WTC11 (cell line): Measurements from ENCODE around the gene CTNND2.

Source experiments
- ATF1 ChIP-seq: sonication (generic); formaldehyde crosslinking; IDR thresholded peaks from 2 replicates; pipeline ENCODE4 v1.8.1; 2023; ENCODE audit warnings: mild to moderate bottlenecking, moderate library complexity, missing genetic modification reagents
- CREM ChIP-seq: sonication (generic); formaldehyde crosslinking; IDR thresholded peaks from 2 replicates; pipeline ENCODE4 v1.8.1; 2022; ENCODE audit warnings: mild to moderate bottlenecking, missing genetic modification reagents, moderate library complexity
- FOXJ3 ChIP-seq: sonication (generic); formaldehyde crosslinking; IDR thresholded peaks from 2 replicates; pipeline ENCODE4 v1.9.0; 2021; ENCODE audit warnings: missing genetic modification reagents, mild to moderate bottlenecking, borderline replicate concordance
- SOX15 ChIP-seq: fragments of 250-450 bp; sonication (Bioruptor Pico); IDR thresholded peaks from 2 replicates; pipeline ENCODE4 v1.9.0; 2021; ENCODE audit warnings: mild to moderate bottlenecking
- TF ChIP-seq, protein P1 (sequence below): fragments of 200-600 bp; IDR thresholded peaks from 2 replicates; pipeline ENCODE4 v1.8.0; 2022; ENCODE audit warnings: antibody characterized with exemption
- TF ChIP-seq, protein P2 (sequence below): sonication (generic); formaldehyde crosslinking; IDR thresholded peaks from 2 replicates; pipeline ENCODE4 v1.8.1; 2022; ENCODE audit warnings: mild to moderate bottlenecking, moderate library complexity, missing genetic modification reagents
- TF ChIP-seq, protein P3 (sequence below): sonication (generic); formaldehyde crosslinking; IDR thresholded peaks from 2 replicates; pipeline ENCODE4 v1.8.0; 2022; ENCODE audit warnings: mild to moderate bottlenecking, missing genetic modification reagents

GRCh38 chr5:11261241-11261640, 643.0 kb downstream of the CTNND2 start:
- TF ChIP-seq, protein P1, sequence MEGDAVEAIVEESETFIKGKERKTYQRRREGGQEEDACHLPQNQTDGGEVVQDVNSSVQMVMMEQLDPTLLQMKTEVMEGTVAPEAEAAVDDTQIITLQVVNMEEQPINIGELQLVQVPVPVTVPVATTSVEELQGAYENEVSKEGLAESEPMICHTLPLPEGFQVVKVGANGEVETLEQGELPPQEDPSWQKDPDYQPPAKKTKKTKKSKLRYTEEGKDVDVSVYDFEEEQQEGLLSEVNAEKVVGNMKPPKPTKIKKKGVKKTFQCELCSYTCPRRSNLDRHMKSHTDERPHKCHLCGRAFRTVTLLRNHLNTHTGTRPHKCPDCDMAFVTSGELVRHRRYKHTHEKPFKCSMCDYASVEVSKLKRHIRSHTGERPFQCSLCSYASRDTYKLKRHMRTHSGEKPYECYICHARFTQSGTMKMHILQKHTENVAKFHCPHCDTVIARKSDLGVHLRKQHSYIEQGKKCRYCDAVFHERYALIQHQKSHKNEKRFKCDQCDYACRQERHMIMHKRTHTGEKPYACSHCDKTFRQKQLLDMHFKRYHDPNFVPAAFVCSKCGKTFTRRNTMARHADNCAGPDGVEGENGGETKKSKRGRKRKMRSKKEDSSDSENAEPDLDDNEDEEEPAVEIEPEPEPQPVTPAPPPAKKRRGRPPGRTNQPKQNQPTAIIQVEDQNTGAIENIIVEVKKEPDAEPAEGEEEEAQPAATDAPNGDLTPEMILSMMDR = no peak
- TF ChIP-seq, protein P2, sequence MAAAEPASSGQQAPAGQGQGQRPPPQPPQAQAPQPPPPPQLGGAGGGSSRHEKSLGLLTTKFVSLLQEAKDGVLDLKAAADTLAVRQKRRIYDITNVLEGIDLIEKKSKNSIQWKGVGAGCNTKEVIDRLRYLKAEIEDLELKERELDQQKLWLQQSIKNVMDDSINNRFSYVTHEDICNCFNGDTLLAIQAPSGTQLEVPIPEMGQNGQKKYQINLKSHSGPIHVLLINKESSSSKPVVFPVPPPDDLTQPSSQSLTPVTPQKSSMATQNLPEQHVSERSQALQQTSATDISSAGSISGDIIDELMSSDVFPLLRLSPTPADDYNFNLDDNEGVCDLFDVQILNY (CRISPR knock-in tag) = no peak
- TF ChIP-seq CREM (CRISPR knock-in tag) = no peak
- TF ChIP-seq SOX15 (CRISPR knock-in tag) = no peak
- TF ChIP-seq, protein P3, sequence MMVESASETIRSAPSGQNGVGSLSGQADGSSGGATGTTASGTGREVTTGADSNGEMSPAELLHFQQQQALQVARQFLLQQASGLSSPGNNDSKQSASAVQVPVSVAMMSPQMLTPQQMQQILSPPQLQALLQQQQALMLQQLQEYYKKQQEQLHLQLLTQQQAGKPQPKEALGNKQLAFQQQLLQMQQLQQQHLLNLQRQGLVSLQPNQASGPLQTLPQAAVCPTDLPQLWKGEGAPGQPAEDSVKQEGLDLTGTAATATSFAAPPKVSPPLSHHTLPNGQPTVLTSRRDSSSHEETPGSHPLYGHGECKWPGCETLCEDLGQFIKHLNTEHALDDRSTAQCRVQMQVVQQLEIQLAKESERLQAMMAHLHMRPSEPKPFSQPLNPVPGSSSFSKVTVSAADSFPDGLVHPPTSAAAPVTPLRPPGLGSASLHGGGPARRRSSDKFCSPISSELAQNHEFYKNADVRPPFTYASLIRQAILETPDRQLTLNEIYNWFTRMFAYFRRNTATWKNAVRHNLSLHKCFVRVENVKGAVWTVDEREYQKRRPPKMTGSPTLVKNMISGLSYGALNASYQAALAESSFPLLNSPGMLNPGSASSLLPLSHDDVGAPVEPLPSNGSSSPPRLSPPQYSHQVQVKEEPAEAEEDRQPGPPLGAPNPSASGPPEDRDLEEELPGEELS (CRISPR knock-in tag) = no peak
- no peak for TF ChIP-seq ATF1 (CRISPR knock-in tag)
- TF ChIP-seq FOXJ3 (CRISPR knock-in tag) = no peak
